Measurements from ENCODE around the gene CRYBG2.
"Not testable (repeated sequence)": the region's sequence is repeated elsewhere in the genome, so short reads cannot be mapped to it uniquely, and the experiment has no call there.

CRYBG2 gene

GRCh38 chr1:26349877-26350244, 4.1 kb downstream of the CRYBG2 start:
- no peak for DNase-seq

DNA sequence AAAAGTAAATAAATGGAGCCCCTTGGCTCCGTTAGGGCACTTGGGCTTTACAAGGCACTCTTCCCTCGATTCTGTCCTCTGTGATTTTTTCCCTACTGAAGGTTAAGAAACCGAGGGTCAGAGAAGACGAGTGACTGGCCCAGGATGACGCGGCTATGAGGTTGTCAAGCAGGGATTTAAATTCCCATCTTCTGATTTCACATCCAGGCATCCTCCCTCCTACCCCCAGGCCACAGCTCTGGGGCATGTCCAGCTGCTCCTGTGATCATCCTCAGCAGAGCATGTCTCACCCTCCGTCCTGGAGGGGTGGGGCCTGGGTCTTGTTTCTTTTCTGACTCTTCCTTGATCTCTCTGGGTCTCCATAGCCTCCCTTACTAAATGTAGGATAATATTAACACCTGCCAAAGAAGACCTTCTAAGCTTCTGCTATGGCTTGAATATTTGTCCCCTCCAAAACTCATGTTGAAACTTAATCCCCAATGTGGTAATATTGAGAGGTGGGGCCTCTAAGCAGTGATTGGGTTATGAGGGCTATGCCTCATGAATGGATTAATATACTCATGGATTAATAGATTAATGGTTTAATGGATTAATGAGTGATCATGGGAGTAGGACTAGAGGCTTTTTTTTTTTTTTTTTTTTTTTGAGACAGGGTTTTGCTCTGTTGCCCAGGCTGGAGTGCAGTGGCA, 4.6 kb downstream of the CRYBG2 start:
- no peak for DNase-seq

DNA sequence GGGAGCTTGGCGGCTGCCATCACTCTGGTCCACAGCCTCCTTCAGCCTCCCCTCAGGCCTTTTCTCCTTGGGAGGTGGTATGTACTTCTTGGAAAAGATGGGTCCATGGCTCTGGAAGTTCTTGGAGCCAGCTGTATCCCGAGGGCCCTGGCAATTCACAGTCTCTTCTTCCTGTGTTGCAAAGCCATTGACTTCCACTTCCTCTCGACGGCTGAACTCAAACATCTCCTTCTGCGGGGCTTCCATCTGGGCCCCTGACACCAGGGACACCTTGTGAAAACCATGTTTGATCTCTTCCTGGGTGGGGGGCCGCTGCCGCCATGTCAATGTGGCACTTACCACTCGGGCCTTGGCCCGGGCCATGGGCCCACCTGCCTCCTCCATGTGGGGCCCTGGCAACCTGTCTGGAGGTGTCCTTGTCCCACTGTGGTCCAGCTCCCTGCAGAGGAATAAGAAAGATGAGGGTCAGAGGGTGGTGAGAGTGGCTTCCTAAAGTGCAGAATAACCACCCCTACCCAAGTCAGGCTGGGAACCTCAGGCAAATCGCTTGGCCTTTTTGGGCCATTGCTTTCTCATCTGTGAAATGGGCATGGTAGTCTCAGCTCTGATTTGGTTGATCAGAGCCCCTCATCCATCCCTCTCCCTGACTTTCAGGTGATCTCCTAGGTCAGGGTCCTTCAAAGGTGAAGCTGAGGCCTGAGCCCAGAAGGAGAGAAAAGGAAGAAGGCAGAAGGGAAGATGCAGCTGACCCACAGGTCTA, 7.5 kb downstream of the CRYBG2 start:
- no peak for DNase-seq

GRCh38 chr1:26345718-26346117, 8.2 kb downstream of the CRYBG2 start:
- DNase-seq = no peak

- no peak for DNase-seq
Observed at GRCh38 chr1:26344147-26344920, 9.6 kb downstream of the CRYBG2 start.

DNA sequence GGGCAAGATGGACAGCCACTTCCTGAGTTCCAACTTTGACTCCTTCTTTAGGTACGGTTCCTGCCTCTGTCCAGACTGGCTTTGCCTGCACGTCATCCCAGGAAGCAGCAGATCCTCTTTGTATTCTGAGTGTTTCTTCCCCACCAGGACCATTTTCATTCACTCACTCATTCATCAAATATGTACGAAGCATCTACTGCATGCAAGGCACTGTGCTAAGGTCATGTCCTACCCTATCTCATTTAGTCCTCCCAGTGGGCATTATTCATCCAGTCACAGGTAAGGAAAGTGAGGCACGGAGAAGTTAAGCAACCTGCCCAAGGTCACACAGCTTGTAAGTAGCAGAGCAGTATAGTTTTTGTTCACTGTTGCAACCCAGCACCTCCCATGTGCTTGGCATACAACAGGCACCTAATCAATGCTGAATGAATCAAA, 13.9 kb downstream of the CRYBG2 start:
- no peak for DNase-seq

- no peak for DNase-seq
Observed at GRCh38 chr1:26338670-26339069, 15.3 kb downstream of the CRYBG2 start.

- DNase-seq = no peak
Observed at GRCh38 chr1:26337625-26338024, 16.3 kb downstream of the CRYBG2 start.

DNA sequence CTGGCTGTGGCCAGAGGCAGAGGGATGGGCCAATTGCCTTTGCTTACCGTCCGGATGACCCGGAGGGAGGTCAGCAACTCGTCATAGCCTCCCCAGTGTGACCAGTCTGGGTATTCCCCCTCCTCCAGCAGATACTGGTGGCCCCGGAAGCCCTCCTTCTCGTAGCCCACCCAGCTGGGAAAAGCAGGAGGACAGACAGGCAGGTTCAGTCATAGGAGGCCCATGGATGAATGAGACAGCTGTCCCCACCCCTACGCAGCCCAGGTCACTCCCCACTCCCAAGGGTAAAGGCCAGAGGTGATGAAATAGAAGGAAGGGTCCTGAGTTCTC, 16.8 kb downstream of the CRYBG2 start:
- no peak for DNase-seq

- peak; percentile 90 to 92 for DNase-seq
Observed at GRCh38 chr1:26336477-26337205, 17.3 kb downstream of the CRYBG2 start.

- no peak for DNase-seq
Observed at GRCh38 chr1:26335774-26336476, 18.0 kb downstream of the CRYBG2 start.

- DNase-seq = not testable (repeated sequence)
Observed at GRCh38 chr1:26333312-26333711, 20.6 kb downstream of the CRYBG2 start.

- no peak for DNase-seq
Observed at GRCh38 chr1:26330276-26330675, 23.7 kb downstream of the CRYBG2 start.

DNA sequence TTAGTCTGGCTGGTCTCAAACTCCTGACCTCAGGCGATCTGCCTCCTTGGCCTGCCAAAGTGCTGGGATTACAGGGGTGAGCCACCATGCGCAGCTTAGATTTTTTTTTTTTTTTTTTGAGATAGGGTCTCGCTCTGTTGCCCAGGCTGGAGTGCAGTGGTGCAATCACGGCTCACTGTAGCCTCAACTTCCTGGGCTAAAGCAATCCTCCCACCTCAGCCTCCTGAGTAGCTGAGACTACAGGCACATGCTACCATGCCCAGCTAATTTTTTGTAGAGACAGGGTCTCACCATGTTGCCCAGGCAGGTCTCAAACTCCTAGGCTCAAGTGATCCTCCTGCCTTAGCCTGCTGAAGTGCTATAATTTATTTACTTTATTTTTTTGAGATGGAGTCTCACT, 24.6 kb downstream of the CRYBG2 start:
- DNase-seq = not testable (repeated sequence)

GRCh38 chr1:26328597-26328996, 25.3 kb downstream of the CRYBG2 start:
- no peak for DNase-seq

- no peak for DNase-seq
Observed at GRCh38 chr1:26327956-26328362, 26.0 kb downstream of the CRYBG2 start.

DNA sequence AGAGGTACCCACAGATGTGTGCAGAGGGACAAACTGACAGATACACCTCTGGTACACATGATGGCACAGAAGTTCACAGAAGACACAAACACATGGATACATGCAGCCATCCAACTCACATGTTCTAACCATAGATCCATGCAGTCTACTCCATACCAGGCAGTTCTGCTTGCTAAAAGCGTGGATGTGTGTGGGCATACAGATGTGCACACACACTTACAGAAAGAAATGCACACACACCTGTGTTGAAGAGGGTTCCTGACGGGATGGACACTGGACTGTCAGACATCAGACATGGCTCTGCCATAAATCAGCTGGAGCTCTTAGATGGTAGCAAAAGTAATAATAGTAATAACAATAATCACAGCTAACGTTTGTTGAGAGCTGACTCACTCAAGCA, 29.4 kb downstream of the CRYBG2 start:
- no peak for DNase-seq

- DNase-seq = no peak
Observed at GRCh38 chr1:26323382-26323781, 30.5 kb downstream of the CRYBG2 start.

DNA sequence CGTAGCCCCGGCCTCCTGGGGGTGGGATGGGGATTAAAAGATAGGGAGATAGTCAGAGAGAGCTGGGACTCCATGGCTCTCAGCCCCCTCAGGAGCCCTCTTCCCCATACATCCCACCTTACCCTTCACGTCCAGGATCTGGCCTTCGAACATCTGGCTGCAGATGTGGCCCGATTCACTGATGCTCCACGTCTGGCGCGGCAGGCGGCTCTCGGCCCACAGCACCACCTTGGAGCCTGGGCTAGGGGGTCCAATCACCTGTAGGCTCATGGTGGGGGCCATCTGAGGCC, 31.9 kb downstream of the CRYBG2 start:
- DNase-seq = no peak

GRCh38 chr1:26321315-26322041, 32.5 kb downstream of the CRYBG2 start:
- DNase-seq = peak; percentile 99

DNA sequence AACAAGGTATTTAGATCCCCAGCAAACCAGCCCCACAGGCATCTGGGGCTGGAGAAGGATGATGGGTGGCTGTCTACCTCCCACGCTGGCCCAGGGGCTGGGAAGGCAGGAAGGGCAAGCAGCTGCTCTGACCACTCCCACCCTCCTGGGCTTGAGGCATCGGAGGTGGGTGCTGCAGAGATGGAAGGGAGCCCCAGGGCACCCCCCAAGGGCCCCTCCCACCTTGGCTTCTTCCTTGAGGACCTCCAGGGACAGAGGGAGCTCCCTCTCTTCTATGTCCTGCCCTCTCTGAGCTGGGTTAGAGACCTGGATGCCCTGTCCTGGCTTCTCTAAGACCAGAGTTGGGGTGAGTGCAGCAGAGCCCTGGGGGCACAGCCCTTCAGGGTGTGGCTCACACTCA, 33.0 kb downstream of the CRYBG2 start:
- peak in 1 of 2 experiments; percentile 16 for DNase-seq

Data from activated CD4-positive, alpha-beta T cell treated with anti-CD3 and anti-CD28 coated beads, Interleukin-2, amount 50 U/mL, for 48 hours (primary cell).